ENCODE results near the gene GPANK1. TPM values are rescaled to one million over a fixed set of nuclear protein-coding genes. Genes with fewer than 3 reads are reported as not detected.

The GPANK1 gene
- total RNA-seq, 4 donors from 2014 or later: 17.3 to 29.8 (median 24.5) TPM

DNA sequence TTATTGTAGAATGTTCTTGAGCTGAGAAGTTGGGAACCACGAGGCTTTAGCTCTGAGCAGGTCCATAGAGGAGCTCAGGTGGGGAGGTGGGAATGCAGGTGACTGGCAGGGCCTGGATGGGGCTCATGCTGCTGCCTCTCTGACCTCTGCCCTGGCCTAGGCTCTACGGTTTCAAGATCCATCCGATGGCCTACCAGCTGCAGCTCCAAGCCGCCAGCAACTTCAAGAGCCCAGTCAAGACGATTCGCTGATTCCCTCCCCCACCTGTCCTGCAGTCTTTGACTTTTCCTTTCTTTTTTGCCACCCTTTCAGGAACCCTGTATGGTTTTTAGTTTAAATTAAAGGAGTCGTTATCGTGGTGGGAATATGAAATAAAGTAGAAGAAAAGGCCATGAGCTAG is 4.9 kb upstream of the GPANK1 start, which contains the start of gene LY6G5B:
Gene LY6G5B, plus strand, starts transcription at position 301 of the 400 bp plus-strand sequence. CDS start 975 bp downstream, outside the sequence.
- TF ChIP-seq POLR2A (IDR thresholded peaks at IDR 0.05): no peak
- TF ChIP-seq, protein P1, sequence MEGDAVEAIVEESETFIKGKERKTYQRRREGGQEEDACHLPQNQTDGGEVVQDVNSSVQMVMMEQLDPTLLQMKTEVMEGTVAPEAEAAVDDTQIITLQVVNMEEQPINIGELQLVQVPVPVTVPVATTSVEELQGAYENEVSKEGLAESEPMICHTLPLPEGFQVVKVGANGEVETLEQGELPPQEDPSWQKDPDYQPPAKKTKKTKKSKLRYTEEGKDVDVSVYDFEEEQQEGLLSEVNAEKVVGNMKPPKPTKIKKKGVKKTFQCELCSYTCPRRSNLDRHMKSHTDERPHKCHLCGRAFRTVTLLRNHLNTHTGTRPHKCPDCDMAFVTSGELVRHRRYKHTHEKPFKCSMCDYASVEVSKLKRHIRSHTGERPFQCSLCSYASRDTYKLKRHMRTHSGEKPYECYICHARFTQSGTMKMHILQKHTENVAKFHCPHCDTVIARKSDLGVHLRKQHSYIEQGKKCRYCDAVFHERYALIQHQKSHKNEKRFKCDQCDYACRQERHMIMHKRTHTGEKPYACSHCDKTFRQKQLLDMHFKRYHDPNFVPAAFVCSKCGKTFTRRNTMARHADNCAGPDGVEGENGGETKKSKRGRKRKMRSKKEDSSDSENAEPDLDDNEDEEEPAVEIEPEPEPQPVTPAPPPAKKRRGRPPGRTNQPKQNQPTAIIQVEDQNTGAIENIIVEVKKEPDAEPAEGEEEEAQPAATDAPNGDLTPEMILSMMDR (IDR thresholded peaks at IDR 0.05 in 4 of 5, conservative IDR thresholded peaks at IDR 0.05 in 1 of 5): no peak
- H3K27me3 ChIP-seq: no peaks in the 10 kb centered on the region
- no peaks in the 10 kb centered on the region for H3K9me3 ChIP-seq
- intact Hi-C loops (cut with DNase I; ENCODE audit: low total_unique reads): loop anchor here (5.0 kb wide), 2 partner anchors 163 to 508 kb away; partner anchors contain the start of genes AGPAT1 and RNF5
- in situ Hi-C loops (cut with MboI; ENCODE audit: low sequenced_read_pairs in 4 of 4): loop anchor here in 2 of 4 donors (10.0 to 25.0 kb wide), 3 partner anchors 165 to 518 kb away; partner anchors contain the start of genes AGER (in 2 of the 2), AGPAT1 (in 2 of the 2), GPSM3 (in 2 of the 2) and PBX2 (in 2 of the 2)
- no peak within 1 kb of the TSS for H3K27ac ChIP-seq
- peaks cover 4 to 68% of the 10 kb centered on the region in 2 donors for H3K36me3 ChIP-seq
- peaks cover 11 to 19% of the 10 kb centered on the region in 2 donors for H3K4me1 ChIP-seq
- DNase-seq (no peak), ATAC-seq (no peak)
- H3K4me3 ChIP-seq: no peak within 1 kb of the TSS

- ATAC-seq: no peak
- intact Hi-C loops (cut with DNase I; ENCODE audit: low total_unique reads) (loop anchor here (1.0 to 5.0 kb wide), 4 partner anchors 14 to 511 kb away; partner anchors contain the start of genes AGPAT1, NEU1 and RNF5), in situ Hi-C loops (cut with MboI; ENCODE audit: low sequenced_read_pairs in 4 of 4) (loop anchor here in 2 of 4 donors (25.0 kb wide), 2 partner anchors 296 to 521 kb away; partner anchors contain the start of genes AGER (in 2 of the 2), AGPAT1 (in 2 of the 2), GPSM3 (in 2 of the 2) and PBX2 (in 2 of the 2))
- Histone ChIP-seq H3K9me3 (no peaks in the 10 kb centered on the region), H3K27me3 (no peaks in the 10 kb centered on the region), H3K4me3 (peak overlapping the region; percentile 83 to 98 (median 94)), H3K27ac (peak overlapping the region; percentile 93 to 100 (median 97)), H3K36me3 (peaks cover 4 to 62% of the 10 kb centered on the region in 2 donors), H3K4me1 (peaks cover 25 to 36% of the 10 kb centered on the region in 2 donors)
- TF ChIP-seq, protein P1 (IDR thresholded peaks at IDR 0.05 in 4 of 5, conservative IDR thresholded peaks at IDR 0.05 in 1 of 5): no peak
- no peak for TF ChIP-seq POLR2A (IDR thresholded peaks at IDR 0.05)
- DNase-seq: no peak
Measured at GRCh38 chr6:31666337-31666965, 1.7 kb upstream of the GPANK1 start.

DNA sequence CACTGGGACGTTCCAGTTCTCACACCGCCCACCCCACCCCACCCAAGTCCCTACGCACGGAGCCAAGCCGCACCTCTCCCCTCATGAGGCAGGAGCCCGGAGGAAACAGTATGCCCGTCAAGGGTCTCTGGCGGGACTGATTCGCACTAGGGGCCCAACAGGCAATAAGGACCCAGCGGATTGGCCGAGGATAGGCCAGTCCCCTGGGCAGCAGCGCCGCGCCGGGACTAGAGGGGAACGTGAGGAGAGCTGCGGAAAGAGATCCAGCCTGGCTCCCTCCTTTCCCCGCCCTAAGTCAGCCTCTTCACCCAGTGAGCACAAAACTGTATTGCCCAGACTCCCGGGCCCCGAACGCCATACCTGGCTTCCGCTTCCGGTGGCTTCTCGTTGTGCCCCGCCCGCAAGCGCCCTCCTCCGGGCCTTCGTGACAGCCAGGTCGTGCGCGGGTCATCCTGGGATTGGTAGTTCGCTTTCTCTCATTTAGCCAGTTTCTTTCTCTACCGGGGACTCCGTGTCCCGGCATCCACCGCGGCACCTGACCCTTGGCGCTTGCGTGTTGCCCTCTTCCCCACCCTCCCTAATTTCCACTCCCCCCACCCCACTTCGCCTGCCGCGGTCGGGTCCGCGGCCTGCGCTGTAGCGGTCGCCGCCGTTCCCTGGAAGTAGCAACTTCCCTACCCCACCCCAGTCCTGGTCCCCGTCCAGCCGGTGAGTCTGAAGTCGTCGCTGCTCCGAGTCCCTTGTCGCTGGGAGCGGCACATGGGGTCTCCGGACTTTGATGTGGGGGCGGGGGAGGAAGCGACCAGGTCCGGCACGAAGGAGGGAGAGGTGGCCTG is 922 bp upstream of the GPANK1 start, which contains the start of gene CSNK2B:
Gene CSNK2B, plus strand, starts transcription at position 580 of the 836 bp plus-strand sequence. CDS start 752 bp downstream, outside the sequence.
- DNase-seq (peak; percentile 99), ATAC-seq (peak; percentile 86)
- TF ChIP-seq, protein P1 (IDR thresholded peaks at IDR 0.05 in 4 of 5, conservative IDR thresholded peaks at IDR 0.05 in 1 of 5): peak in 1 of 5 experiments; percentile 19
- TF ChIP-seq POLR2A (IDR thresholded peaks at IDR 0.05): peak; percentile 72
- no peaks in the 10 kb centered on the region for H3K9me3 ChIP-seq
- H3K4me3 ChIP-seq: peak within 1 kb of the TSS; percentile 83 to 98 (median 94)
- no peaks in the 10 kb centered on the region for H3K27me3 ChIP-seq
- in situ Hi-C loops (cut with MboI; ENCODE audit: low sequenced_read_pairs in 4 of 4) (loop anchor here in 2 of 4 donors (25.0 kb wide), 2 partner anchors 297 to 522 kb away; partner anchors contain the start of genes AGER (in 2 of the 2), AGPAT1 (in 2 of the 2), GPSM3 (in 2 of the 2) and PBX2 (in 2 of the 2)), intact Hi-C loops (cut with DNase I; ENCODE audit: low total_unique reads) (loop anchor here (1.0 to 5.0 kb wide), 7 partner anchors 13 to 512 kb away; partner anchors contain the start of genes ABHD16A, AGPAT1, BAG6 and NEU1)
- H3K27ac ChIP-seq: peak within 1 kb of the TSS; percentile 93 to 100 (median 97)
- H3K4me1 ChIP-seq: peaks cover 25 to 36% of the 10 kb centered on the region in 2 donors
- peaks cover 4 to 55% of the 10 kb centered on the region in 2 donors for H3K36me3 ChIP-seq
